Suprapubic skin (tissue), 3 donors: ENCODE measurements around the gene PGM5.

Source experiments
- CTCF ChIP-seq, 2 donors: fragments of 200-600 bp in 1 of 2; fragments of 450-650 bp in 1 of 2; sonication (generic) in 1 of 2; IDR thresholded peaks; one replicate each; pipeline ENCODE4 v1.5.1; 2016 to 2019; ENCODE audit warnings: antibody characterized with exemption in 2 of 2, mild to moderate bottlenecking in 1 of 2, moderate library complexity in 1 of 2
- EP300 ChIP-seq: sonication (generic); formaldehyde crosslinking; IDR thresholded peaks from one replicate; pipeline ENCODE4 v1.6.1; 2017; ENCODE audit warnings: antibody characterized with exemption
- POLR2A ChIP-seq, 2 donors: fragments of 450-650 bp; IDR thresholded peaks; one replicate each; pipeline ENCODE4 v1.6.1; 2017; ENCODE audit warnings: antibody characterized with exemption in 2 of 2, mild to moderate bottlenecking in 2 of 2, moderate library complexity in 2 of 2

DNA sequence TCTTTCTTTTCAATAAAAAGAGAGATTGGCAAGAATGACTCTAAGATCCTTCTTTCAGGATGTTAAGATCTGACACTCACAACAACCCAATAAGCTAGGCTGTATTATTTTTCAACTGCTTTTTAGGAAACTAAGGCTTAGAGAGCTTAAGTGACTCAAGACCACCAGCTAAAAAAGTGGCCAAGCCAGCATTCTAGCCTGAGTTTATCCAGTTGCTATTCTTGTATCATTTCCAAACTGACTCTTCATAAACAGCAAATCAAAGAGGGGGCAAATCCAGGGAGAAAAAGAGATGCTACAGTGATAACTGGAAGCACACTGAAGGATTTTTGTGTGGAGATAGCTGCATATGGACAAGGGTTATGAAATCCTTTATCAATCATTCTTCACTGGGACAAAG, 137.1 kb downstream of the PGM5 start:
- no peak for TF ChIP-seq CTCF (IDR thresholded peaks at IDR 0.05)
- TF ChIP-seq EP300 = no peak
- TF ChIP-seq POLR2A (IDR thresholded peaks at IDR 0.05) = no peak
